Stimulated activated CD8-positive, alpha-beta memory T cell treated with anti-CD3 and anti-CD28 coated beads, Interleukin-7, amount 100 ng/mL, for 48 hours (primary cell): ENCODE data around the gene SEMA3B.
"Not testable (repeated sequence)": the region's sequence is repeated elsewhere in the genome, so short reads cannot be mapped to it uniquely, and the experiment has no call there.

ENCODE experiments used
- DNase-seq, 2 donors: peaks; one replicate each; pipeline ENCODE4 v3.0.0-alpha.2; 2020; ENCODE audit warnings: low read depth in 1 of 2; ENCODE audit errors: extremely low read depth in 1 of 2

The SEMA3B gene

DNA sequence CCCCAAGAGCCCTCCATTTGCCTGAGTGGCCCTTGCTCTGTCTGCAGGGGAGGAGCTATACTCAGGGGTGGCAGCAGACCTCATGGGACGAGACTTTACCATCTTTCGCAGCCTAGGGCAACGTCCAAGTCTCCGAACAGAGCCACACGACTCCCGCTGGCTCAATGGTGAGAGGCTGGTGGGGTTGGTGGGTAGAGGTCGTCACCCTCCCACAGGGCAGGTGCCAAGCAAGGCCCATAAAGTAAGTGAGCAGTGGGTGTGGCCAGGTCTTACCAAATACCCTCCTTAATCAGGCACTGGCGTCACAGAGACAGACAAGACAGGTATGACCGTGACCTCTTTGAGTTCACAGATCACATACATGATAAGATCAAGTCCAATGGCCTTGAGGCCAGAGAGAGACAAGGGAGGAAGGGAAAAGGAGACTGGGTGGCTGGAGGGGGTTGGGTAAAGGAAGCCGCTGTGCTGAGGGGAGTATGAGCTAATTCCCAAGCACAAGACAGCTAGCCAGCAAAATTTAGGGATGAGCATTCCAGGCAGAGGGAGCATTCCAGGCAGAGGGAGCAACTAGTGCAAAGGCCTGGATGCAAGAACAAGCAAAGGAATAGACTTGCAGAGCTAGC lies 2.5 kb downstream of the SEMA3B start:
- DNase-seq = no peak

GRCh38 chr3:50272538-50272910 lies 3.6 kb downstream of the SEMA3B start:
- not testable (repeated sequence) for DNase-seq

DNA sequence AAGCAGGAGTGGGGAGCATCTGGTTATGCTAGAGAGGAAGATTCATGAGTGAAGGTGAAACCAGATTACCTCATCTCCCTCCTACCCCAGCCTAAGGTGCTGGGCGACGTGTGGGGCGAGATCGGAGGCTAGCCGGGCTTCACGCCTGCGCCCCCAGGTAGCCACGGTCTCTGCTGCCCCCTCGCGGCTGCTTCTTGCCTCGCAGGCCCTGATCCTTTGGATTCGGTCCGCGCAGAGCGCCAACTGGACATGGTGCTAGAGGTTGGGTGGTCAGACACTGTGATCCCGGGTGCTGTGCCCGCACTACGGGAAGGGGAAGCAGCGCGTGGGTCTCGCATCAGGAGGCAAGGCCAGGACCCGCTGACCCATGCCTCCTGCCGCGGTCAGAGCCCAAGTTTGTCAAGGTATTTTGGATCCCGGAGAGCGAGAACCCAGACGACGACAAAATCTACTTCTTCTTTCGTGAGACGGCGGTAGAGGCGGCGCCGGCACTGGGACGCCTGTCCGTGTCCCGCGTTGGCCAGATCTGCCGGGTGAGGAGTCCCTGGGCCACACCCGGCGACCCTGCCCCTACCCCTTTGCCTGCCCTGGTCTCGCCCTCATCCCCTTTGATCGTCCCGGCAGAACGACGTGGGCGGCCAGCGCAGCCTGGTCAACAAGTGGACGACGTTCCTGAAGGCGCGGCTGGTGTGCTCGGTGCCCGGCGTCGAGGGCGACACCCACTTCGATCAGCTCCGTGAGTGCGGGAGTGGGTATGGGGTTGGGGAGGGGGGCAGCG lies 4.2 kb downstream of the SEMA3B start:
- DNase-seq = peak; percentile 75 to 78

GRCh38 chr3:50273689-50274065 lies 4.7 kb downstream of the SEMA3B start:
- DNase-seq = no peak

GRCh38 chr3:50274371-50275104 lies 5.6 kb downstream of the SEMA3B start:
- DNase-seq = peak in 1 of 2 donors; percentile 70

DNA sequence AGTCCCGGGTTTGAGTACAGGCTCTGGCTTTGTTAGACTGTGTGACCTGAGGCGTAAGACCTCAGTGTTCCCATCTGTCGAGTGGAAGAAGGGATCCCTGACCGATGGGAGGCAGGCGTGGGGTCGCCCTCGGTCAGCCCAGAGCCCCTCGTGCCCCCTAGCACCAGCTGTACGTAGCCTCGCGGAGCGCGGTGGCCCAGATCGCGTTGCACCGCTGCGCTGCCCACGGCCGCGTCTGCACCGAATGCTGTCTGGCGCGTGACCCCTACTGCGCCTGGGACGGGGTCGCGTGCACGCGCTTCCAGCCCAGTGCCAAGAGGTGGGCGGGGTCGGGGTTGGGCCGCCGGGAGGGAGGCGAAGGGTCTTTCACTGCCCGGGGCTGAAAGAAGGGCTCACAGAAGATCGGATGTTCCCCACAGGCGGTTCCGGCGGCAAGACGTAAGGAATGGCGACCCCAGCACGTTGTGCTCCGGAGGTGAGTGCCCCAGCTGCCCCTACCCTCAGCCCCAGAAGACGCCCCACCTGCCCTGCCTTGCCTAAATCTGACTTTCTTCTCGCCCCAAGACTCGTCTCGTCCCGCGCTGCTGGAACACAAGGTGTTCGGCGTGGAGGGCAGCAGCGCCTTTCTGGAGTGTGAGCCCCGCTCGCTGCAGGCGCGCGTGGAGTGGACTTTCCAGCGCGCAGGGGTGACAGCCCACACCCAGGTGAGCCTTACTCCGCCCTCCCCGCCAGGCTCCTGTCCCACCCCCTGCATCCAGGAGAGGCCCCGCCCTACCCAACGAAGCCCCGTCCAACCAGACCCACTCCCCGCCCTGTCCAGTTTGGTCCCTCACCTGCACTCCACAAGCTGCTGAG lies 6.4 kb downstream of the SEMA3B start:
- no peak for DNase-seq

- no peak for DNase-seq
Measured at GRCh38 chr3:50275996-50276761, 7.2 kb downstream of the SEMA3B start.

DNA sequence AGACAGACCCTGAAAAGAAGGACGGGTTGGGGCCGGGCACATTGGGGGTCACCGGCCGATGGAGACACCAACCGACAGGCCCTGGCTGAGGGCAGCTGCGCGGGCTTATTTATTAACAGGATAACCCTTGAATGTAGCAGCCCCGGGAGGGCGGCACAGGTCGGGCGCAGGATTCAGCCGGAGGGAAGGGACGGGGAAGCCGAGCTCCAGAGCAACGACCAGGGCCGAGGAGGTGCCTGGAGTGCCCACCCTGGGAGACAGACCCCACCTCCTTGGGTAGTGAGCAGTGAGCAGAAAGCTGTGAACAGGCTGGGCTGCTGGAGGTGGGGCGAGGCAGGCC lies 7.8 kb downstream of the SEMA3B start:
- DNase-seq = no peak

- no peak for DNase-seq
Measured at GRCh38 chr3:50278123-50278879, 9.4 kb downstream of the SEMA3B start.

GRCh38 chr3:50278880-50279224 lies 9.9 kb downstream of the SEMA3B start, which contains the start of gene LSMEM2:
TSS of gene LSMEM2 (plus strand) at chr3:50279087. CDS start at chr3:50279114, 27 bp downstream.
- no peak for DNase-seq

- DNase-seq = no peak
Measured at GRCh38 chr3:50279255-50280016, 10.5 kb downstream of the SEMA3B start.

- not testable (repeated sequence) for DNase-seq
Measured at GRCh38 chr3:50284121-50284520, 15.2 kb downstream of the SEMA3B start.

DNA sequence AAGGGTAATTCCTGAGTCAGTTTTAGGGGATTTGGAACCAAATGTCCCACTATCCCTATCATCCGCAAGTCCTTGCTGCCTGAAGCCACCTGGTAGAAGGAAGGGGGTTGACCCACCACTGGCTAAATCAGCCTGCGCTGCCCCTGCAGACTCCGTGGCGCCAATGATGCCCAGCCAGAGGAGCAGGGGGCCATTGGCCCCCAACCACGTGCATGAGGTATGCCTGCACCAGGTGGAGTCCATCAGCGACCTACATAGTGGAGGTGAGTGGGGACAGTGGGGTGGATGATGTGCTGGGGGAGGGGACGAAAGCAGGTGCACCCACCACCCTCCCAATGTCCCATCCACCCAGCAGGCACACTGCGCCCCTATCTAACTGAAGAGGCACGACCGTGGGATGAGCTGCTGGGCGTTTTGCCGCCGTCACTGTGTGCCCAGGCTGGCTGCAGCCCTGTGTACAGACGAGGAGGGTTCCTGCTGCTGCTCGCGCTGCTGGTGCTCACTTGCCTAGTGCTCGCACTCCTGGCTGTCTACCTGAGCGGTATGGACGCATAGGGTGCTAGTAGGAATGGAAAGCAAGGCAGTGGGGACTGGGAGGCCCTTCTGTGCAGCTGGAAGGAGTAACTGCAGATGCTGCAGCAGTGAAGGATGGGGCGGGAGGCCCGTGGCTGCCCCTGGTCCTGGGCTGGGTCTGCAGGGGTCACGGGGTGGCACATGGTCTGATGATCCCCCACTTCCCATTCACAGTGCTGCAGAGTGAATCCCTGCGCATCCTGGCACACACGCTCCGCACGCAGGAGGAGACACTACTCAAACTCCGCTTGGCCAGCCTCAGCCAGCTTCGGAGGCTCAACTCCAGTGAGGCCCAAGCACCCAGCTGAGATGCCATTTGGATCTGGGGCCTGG lies 17.6 kb downstream of the SEMA3B start:
- DNase-seq = no peak

GRCh38 chr3:50287262-50287661 lies 18.3 kb downstream of the SEMA3B start:
- DNase-seq = no peak

GRCh38 chr3:50288387-50289007 lies 19.6 kb downstream of the SEMA3B start:
- no peak for DNase-seq

DNA sequence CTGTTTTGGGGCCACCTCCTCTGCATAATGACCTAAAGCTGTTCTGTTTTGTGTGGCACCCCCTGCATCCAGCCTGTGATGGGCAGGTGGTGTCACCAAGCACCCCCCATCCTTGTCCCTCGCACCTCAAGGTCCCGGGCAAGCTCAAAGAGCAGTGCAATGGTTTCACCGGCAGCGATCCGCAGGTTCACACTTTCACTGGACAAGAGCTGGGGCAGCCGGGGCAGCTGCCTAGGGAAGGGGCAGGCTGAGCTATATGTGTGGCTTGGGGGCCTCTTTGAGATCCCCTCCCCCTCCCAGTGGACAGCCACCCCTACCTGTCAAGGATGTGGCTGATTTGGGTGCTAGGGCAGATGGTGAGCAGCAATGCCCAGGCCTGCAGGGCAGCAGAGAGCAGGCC lies 20.2 kb downstream of the SEMA3B start:
- DNase-seq = no peak

GRCh38 chr3:50290161-50290641 lies 21.3 kb downstream of the SEMA3B start:
- no peak for DNase-seq
